Measurements from ENCODE around the gene TMEM175. TPM values are rescaled to one million over a fixed set of nuclear protein-coding genes. Genes with fewer than 3 reads are reported as not detected.

Gene TMEM175
- total and polyA plus RNA-seq, 9 of the 15 experiments (the other 6 are each of a cell fraction or from before 2014, with no cell fraction given), result 0.13 to 30.9 (median 9.4) TPM

- Histone ChIP-seq H3K79me2 (ENCODE audit: control insufficient read depth, insufficient read depth, low read length) (peaks cover 23% of the 10 kb centered on the region; the same call in 2 of the 3 replicates), H3K4me2 (ENCODE audit: insufficient read depth, low read length) (peak overlapping the region; percentile 77), H3K27ac (ENCODE audit: extremely low read depth, low read depth, low read length) (peak overlapping the region; percentile 81), H3K9me3 (replicated peaks; ENCODE audit: control insufficient read depth, insufficient read depth, low read depth, low read length) (no peaks in the 10 kb centered on the region), H3K4me1 (replicated peaks in 1 of 2; ENCODE audit: control insufficient read depth in 2 of 2, insufficient read depth in 2 of 2, low read length in 2 of 2) (peaks cover 41 to 78% of the 10 kb centered on the region in 2 experiments), H3K9ac (ENCODE audit: insufficient read depth in 1 of 2, low read depth in 2 of 2, low read length in 2 of 2) (peak overlapping the region; percentile 78 to 94), H3K4me3 (peak overlapping the region; percentile 47), H4K20me1 (replicated peaks; ENCODE audit: control insufficient read depth, insufficient read depth, low read length) (no peaks in the 10 kb centered on the region), H3K36me3 (ENCODE audit: control insufficient read depth, insufficient read depth, low read length) (peaks cover 8% of the 10 kb centered on the region; the same call in 1 of the 3 replicates), H3K9me1 (ENCODE audit: control insufficient read depth, insufficient read depth, low read length) (no peaks in the 10 kb centered on the region), H2AFZ (ENCODE audit: low read depth, low read length) (peak overlapping the region; percentile 32; the same call in 1 of the 2 replicates), H3K27me3 (ENCODE audit: control insufficient read depth in 2 of 2, insufficient read depth in 2 of 2, low read length in 2 of 2) (no peaks in the 10 kb centered on the region)
- peak; percentile 66 to 93 (median 80) for DNase-seq (ENCODE audit: extremely low read depth in 1 of 4, low spot score in 3 of 4)
- peak; percentile 75 for ATAC-seq
- WGBS (ENCODE audit: insufficient coverage, low coverage, missing lambda C conversion rate), result 10% methylated on average over 12 of the region's 15 CpGs
- BruUV-seq (replicated peaks), result no TSS peak
- FAIRE-seq, result peak; percentile 99
- CTCF ChIA-PET (ENCODE audit: low intra/inter-chr PET ratio), result no interaction called here
- in situ Hi-C loops (cut with MboI) (no loop called here), intact Hi-C loops (cut with micrococcal nuclease) (loop anchor here (10.0 kb wide), 1 partner anchor 48 kb away; no protein-coding TSS in a partner anchor)
- POLR2A ChIA-PET, result interaction anchor here (0.7 to 1.2 kb wide), 2 partner anchors 9 to 11 kb away, joined by 3 to 5 read pairs; partner anchors contain the start of gene IDUA
- TF ChIP-seq NR2C2 (CRISPR knock-in tag; IDR thresholded peaks at IDR 0.05), result no peak
- TF ChIP-seq NR2C2 (tag; IDR thresholded peaks at IDR 0.05), result no peak
- TF ChIP-seq ZNF699 (CRISPR knock-in tag; IDR thresholded peaks at IDR 0.05; ENCODE audit: insufficient replicate concordance), result no peak
- TF ChIP-seq PBX2 (CRISPR knock-in tag; IDR thresholded peaks at IDR 0.05; ENCODE audit: low read depth), result no peak
- no peak for TF ChIP-seq PBX2 (tag; conservative IDR thresholded peaks at IDR 0.05; ENCODE audit: low read depth)
- TF ChIP-seq DACH1 (IDR thresholded peaks at IDR 0.05; ENCODE audit: partially characterized antibody), result peak; percentile 78
- peak; percentile 87 for TF ChIP-seq MITF (IDR thresholded peaks at IDR 0.05)
- TF ChIP-seq NCOA6 (IDR thresholded peaks at IDR 0.05), result no peak
- TF ChIP-seq RBM15 (IDR thresholded peaks at IDR 0.05; ENCODE audit: insufficient read depth, low read length), result no peak
- no peak for TF ChIP-seq STAT6 (CRISPR knock-in tag; IDR thresholded peaks at IDR 0.05)
- TF ChIP-seq TAF9B (IDR thresholded peaks at IDR 0.05; ENCODE audit: partially characterized antibody), result peak; percentile 68
- no peak for TF ChIP-seq POLR3G (IDR thresholded peaks at IDR 0.05; ENCODE audit: extremely low read depth, insufficient read length, insufficient replicate concordance)
- peak; percentile 59 for TF ChIP-seq ZFX (CRISPR knock-in tag; IDR thresholded peaks at IDR 0.05)
- TF ChIP-seq NFYB (IDR thresholded peaks at IDR 0.05; ENCODE audit: extremely low read depth, insufficient read length), result no peak
Observed at GRCh38 chr4:996030-996996, 64.1 kb downstream of the TMEM175 start.

All from K562 (cell line).